HepG2 (cell line): ENCODE results near the gene CST4. TPM values are rescaled to one million over a fixed set of nuclear protein-coding genes. Genes with fewer than 3 reads are reported as not detected.

Source experiments
- ATF1 ChIP-seq: IDR thresholded peaks from 2 replicates; pipeline ENCODE4 v1.6.1; 2016; ENCODE audit warnings: mild to moderate bottlenecking, control low read depth
- DNMT3B ChIP-seq: conservative IDR thresholded peaks from 2 replicates; pipeline ENCODE4 v1.6.1; 2016; ENCODE audit warnings: missing biosample characterization, control low read depth
- HNF1B ChIP-seq: sonication (generic); formaldehyde crosslinking; IDR thresholded peaks from 2 replicates; pipeline ENCODE4 v1.5.1; 2020; ENCODE audit warnings: mild to moderate bottlenecking, moderate library complexity, missing genetic modification reagents
- JARID2 ChIP-seq: sonication (generic); formaldehyde crosslinking; IDR thresholded peaks from 2 replicates; pipeline ENCODE4 v1.8.1; 2023; ENCODE audit warnings: missing genetic modification reagents, inconsistent platforms; ENCODE audit not compliant: insufficient replicate concordance
- KLF6 ChIP-seq: IDR thresholded peaks from 2 replicates; pipeline ENCODE4 v1.8.0; 2016; ENCODE audit warnings: missing biosample characterization, missing genetic modification reagents
- MTA1 ChIP-seq: sonication (generic); formaldehyde crosslinking; IDR thresholded peaks from 2 replicates; pipeline ENCODE4 v1.4.0; 2020; ENCODE audit warnings: missing genetic modification reagents, mild to moderate bottlenecking, borderline replicate concordance
- PHB2 ChIP-seq: fragments of 450-650 bp; IDR thresholded peaks from 2 replicates; pipeline ENCODE4 v1.6.1; 2018; ENCODE audit not compliant: partially characterized antibody
- SP4 ChIP-seq: sonication (generic); formaldehyde crosslinking; IDR thresholded peaks from 2 replicates; pipeline ENCODE4 v1.8.1; 2023; ENCODE audit warnings: mild to moderate bottlenecking, missing genetic modification reagents
- ZMYM3 ChIP-seq: sonication (generic); formaldehyde crosslinking; IDR thresholded peaks from 2 replicates; pipeline ENCODE4 v1.5.1; 2020; ENCODE audit warnings: mild to moderate bottlenecking, missing genetic modification reagents
- ZNF274 ChIP-seq: sonication (generic); formaldehyde crosslinking; IDR thresholded peaks from 2 replicates; pipeline ENCODE4 v1.5.1; 2020; ENCODE audit warnings: mild to moderate bottlenecking, missing genetic modification reagents
- ZNF44 ChIP-seq: sonication (generic); formaldehyde crosslinking; IDR thresholded peaks from 2 replicates; pipeline ENCODE4 v1.5.1; 2020; ENCODE audit warnings: mild to moderate bottlenecking, missing genetic modification reagents
- ZNF512B ChIP-seq: sonication (generic); formaldehyde crosslinking; IDR thresholded peaks from 2 replicates; pipeline ENCODE4 v1.5.1; 2020; ENCODE audit warnings: missing genetic modification reagents, mild to moderate bottlenecking, borderline replicate concordance
- ZNF543 ChIP-seq: sonication (generic); formaldehyde crosslinking; IDR thresholded peaks from 2 replicates; pipeline ENCODE4 v1.4.0; 2020; ENCODE audit warnings: mild to moderate bottlenecking, missing genetic modification reagents
- ZNF567 ChIP-seq: sonication (generic); formaldehyde crosslinking; IDR thresholded peaks from 2 replicates; pipeline ENCODE4 v1.8.1; 2023; ENCODE audit warnings: mild to moderate bottlenecking, missing genetic modification reagents, borderline replicate concordance
- ZNF597 ChIP-seq: sonication (generic); formaldehyde crosslinking; IDR thresholded peaks from 2 replicates; pipeline ENCODE4 v1.5.0; 2020; ENCODE audit warnings: missing genetic modification reagents
- ZNF614 ChIP-seq: IDR thresholded peaks from 2 replicates; pipeline ENCODE4 v1.6.1; 2018; ENCODE audit warnings: missing biosample characterization, missing genetic modification reagents, inconsistent platforms, borderline replicate concordance
- ZNF775 ChIP-seq: sonication (generic); formaldehyde crosslinking; IDR thresholded peaks from 2 replicates; pipeline ENCODE4 v1.4.0; 2020; ENCODE audit warnings: missing genetic modification reagents, mild to moderate bottlenecking, moderate library complexity, borderline replicate concordance
- polyA plus RNA-seq, 8 experiments: library from polyadenylated mRNA; depleted of rRNA in 3 of 8; stranded (reverse) in 7 of 8; unstranded in 1 of 8; fragments of >200 nt; fragmentation: Illumina TruSeq in 4 of 8; extraction: Trizol in 4 of 8; gene quantifications; 2 replicates each; pipeline versions ENCODE4 v1.2.1 to v1.2.3, GENCODE V29; 2011 to 2016; ENCODE audit warnings: low read depth in 4 of 8, missing spikeins in 1 of 8, mixed read lengths in 1 of 8; ENCODE audit not compliant: insufficient read depth in 1 of 8
- total RNA-seq, 5 experiments: library from RNA; depleted of rRNA; stranded (reverse); fragments of >200 nt; fragmentation: Illumina TruSeq; extraction: Trizol; gene quantifications; 2 replicates each; pipeline ENCODE4 v1.2.3, GENCODE V29; 2016; ENCODE audit warnings: low read depth in 1 of 5
- TF ChIP-seq, protein P1 (sequence below): sonication (generic); formaldehyde crosslinking; IDR thresholded peaks from 2 replicates; pipeline ENCODE4 v1.4.0; 2020; ENCODE audit warnings: missing genetic modification reagents, low read depth, mild to moderate bottlenecking, borderline replicate concordance
- TF ChIP-seq, protein P2 (sequence below): sonication (generic); IDR thresholded peaks from 2 replicates; pipeline ENCODE4 v1.6.1; 2016; ENCODE audit warnings: low read depth, borderline replicate concordance

CST4 gene
- total and polyA plus RNA-seq, 2 of the 13 experiments (the other 11 are each of a cell fraction or from before 2014, with no cell fraction given) = not detected

DNA sequence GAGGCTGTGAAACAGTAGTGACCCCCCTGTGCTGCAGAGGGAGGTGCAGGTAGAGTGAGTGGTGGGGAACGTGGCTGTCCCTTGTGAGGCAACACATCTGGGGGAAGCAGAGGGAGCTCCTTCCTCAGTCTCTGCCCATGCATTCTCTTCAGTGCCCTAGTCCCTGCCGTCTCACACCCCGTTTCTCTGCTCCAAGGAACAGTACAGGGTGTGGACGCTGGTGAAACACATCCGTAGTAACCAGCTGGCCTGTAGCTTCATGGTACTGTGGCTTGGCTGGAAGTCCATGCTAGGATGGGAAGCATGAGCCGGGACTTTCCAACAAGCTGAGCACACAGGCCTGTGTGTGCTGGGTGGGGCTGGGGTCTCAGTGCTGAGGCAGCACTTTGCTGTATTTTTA, 25.7 kb downstream of the CST4 start (continued):
- TF ChIP-seq SP4 (CRISPR knock-in tag) (0 out of 2 replicates have a peak, but pooled peaks have one; percentile 46), ZMYM3 (CRISPR knock-in tag) (no peak), HNF1B (CRISPR knock-in tag) (no peak), ZNF543 (CRISPR knock-in tag) (no peak), DNMT3B (CRISPR knock-in tag) (no peak), KLF6 (CRISPR knock-in tag) (no peak), ZNF567 (no peak), PHB2 (no peak), MTA1 (CRISPR knock-in tag) (0 out of 2 replicates have a peak, but pooled peaks have one; percentile 21), JARID2 (CRISPR knock-in tag) (no peak), ZNF512B (CRISPR knock-in tag) (no peak), ZNF614 (CRISPR knock-in tag) (no peak), ZNF44 (no peak), ZNF775 (CRISPR knock-in tag) (no peak), ZNF597 (CRISPR knock-in tag) (no peak), ZNF274 (CRISPR knock-in tag) (no peak), ATF1 (CRISPR knock-in tag) (no peak)
- TF ChIP-seq, protein P1, sequence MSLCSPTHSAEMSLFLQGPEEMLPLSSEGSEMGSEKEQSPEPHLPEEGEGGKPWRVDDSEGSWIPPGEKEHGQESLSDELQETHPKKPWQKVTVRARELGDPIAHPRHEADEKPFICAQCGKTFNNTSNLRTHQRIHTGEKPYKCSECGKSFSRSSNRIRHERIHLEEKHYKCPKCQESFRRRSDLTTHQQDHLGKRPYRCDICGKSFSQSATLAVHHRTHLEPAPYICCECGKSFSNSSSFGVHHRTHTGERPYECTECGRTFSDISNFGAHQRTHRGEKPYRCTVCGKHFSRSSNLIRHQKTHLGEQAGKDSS (CRISPR knock-in tag) = 0 out of 2 replicates have a peak, but pooled peaks have one; percentile 35
- TF ChIP-seq, protein P2, sequence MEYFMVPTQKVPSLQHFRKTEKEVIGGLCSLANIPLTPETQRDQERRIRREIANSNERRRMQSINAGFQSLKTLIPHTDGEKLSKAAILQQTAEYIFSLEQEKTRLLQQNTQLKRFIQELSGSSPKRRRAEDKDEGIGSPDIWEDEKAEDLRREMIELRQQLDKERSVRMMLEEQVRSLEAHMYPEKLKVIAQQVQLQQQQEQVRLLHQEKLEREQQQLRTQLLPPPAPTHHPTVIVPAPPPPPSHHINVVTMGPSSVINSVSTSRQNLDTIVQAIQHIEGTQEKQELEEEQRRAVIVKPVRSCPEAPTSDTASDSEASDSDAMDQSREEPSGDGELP = no peak
